ENCODE data around the gene SLC9A2.

Gene SLC9A2, protein sequence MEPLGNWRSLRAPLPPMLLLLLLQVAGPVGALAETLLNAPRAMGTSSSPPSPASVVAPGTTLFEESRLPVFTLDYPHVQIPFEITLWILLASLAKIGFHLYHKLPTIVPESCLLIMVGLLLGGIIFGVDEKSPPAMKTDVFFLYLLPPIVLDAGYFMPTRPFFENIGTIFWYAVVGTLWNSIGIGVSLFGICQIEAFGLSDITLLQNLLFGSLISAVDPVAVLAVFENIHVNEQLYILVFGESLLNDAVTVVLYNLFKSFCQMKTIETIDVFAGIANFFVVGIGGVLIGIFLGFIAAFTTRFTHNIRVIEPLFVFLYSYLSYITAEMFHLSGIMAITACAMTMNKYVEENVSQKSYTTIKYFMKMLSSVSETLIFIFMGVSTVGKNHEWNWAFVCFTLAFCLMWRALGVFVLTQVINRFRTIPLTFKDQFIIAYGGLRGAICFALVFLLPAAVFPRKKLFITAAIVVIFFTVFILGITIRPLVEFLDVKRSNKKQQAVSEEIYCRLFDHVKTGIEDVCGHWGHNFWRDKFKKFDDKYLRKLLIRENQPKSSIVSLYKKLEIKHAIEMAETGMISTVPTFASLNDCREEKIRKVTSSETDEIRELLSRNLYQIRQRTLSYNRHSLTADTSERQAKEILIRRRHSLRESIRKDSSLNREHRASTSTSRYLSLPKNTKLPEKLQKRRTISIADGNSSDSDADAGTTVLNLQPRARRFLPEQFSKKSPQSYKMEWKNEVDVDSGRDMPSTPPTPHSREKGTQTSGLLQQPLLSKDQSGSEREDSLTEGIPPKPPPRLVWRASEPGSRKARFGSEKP

DNA sequence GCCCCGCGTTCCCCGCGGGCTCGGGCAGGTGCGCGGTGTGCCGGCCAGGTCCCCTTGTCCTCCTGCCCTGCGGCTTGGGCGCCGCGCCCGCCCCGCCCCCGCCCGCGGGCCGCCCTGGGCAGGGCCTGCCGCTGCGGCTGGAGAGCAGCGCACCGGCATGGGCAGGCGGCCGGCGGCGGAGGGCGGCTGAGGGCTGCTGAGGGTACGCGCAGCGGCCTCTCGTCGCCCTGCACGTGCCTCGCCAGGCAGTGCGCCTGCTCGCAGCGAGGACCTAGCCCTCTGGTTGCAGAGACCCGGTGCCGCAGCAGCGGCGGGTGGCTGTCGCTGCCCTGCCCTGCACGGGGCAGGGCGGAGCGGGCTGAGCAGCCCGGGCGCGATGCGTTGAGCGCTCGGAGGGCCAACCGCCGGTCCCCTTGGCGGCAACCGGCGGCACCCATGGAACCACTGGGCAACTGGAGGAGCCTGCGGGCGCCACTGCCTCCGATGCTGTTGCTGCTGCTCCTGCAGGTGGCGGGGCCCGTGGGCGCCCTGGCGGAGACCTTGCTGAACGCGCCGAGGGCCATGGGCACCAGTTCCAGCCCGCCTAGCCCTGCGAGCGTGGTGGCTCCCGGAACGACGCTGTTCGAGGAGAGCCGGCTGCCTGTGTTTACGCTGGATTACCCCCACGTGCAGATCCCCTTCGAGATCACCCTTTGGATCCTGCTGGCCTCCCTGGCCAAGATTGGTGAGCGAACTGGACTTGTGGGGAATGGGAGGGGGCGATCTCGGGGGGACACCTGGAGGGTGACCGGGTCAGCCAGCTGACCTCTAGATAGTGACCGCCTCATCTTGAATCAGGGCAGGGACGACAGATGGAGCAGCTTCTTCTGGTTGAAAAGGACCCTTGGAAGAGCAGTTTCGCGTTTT lies at the start of gene SLC9A2:
TSS of gene SLC9A2 (plus strand) at position 140 of the 906 bp plus-strand sequence. CDS start at position 436, 296 bp downstream.
- TF ChIP-seq, protein P1, sequence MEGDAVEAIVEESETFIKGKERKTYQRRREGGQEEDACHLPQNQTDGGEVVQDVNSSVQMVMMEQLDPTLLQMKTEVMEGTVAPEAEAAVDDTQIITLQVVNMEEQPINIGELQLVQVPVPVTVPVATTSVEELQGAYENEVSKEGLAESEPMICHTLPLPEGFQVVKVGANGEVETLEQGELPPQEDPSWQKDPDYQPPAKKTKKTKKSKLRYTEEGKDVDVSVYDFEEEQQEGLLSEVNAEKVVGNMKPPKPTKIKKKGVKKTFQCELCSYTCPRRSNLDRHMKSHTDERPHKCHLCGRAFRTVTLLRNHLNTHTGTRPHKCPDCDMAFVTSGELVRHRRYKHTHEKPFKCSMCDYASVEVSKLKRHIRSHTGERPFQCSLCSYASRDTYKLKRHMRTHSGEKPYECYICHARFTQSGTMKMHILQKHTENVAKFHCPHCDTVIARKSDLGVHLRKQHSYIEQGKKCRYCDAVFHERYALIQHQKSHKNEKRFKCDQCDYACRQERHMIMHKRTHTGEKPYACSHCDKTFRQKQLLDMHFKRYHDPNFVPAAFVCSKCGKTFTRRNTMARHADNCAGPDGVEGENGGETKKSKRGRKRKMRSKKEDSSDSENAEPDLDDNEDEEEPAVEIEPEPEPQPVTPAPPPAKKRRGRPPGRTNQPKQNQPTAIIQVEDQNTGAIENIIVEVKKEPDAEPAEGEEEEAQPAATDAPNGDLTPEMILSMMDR (IDR thresholded peaks at IDR 0.05; ENCODE audit: insufficient read depth, low read length, poor library complexity, severe bottlenecking) = no peak
- no peaks in the 10 kb centered on the region for H3K36me3 ChIP-seq (ENCODE audit: control insufficient read depth, insufficient read depth, low read length)
- peak within 1 kb of the TSS; percentile 40 for H3K4me3 ChIP-seq (replicated peaks; ENCODE audit: low read depth, low read length)
- DNase-seq (ENCODE audit: extremely low read depth, insufficient read length) = no peak
- peaks cover 2% of the 10 kb centered on the region for H3K27me3 ChIP-seq (replicated peaks; ENCODE audit: control insufficient read depth, insufficient read depth, low read length)

DNA sequence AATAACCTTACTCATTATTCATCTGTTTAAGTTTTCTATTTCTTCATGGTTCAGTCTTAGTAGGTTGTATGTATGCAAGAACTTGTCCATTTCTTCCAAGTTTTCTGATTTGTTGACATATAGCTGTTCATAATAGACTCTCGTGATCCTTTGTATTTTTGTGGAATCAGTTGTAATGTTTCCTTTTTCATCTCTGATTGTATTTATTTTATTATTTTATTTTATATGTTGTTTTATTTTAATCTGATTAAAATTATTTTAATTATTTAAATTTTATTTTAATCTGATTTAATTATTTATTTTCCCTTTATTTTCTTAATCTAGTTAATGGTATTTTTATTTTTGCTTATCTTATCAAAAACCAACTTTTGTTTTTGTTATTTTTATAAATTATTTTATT lies 43.5 kb upstream of the SLC9A2 start:
- H3K27me3 ChIP-seq (replicated peaks; ENCODE audit: control insufficient read depth, insufficient read depth, low read length) = no peaks in the 10 kb centered on the region
- TF ChIP-seq, protein P1 (IDR thresholded peaks at IDR 0.05; ENCODE audit: insufficient read depth, low read length, poor library complexity, severe bottlenecking) = no peak
- H3K4me3 ChIP-seq (replicated peaks; ENCODE audit: low read depth, low read length) = no peak overlapping the region
- H3K36me3 ChIP-seq (ENCODE audit: control insufficient read depth, insufficient read depth, low read length) = no peaks in the 10 kb centered on the region
- DNase-seq (ENCODE audit: extremely low read depth, insufficient read length) = no peak

DNA sequence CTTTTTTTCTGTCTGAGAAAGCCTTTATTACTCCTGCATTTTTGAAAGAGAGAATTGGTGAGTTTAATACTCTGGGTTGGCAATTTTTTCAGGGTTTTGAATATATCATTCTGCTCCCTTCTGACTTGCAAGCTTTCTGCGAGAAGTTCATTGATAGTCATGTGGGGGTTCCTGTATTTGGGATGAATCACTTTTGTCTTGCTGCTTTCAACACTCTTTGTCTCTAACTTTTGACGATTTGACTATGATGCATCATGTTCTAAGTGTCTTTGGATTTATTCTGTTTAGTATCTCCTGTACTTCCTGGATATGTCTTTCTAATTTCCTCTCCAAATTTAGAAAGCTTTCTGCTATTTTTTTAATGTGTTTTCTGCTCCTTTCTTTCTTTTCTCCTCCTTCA lies 41.0 kb upstream of the SLC9A2 start:
- no peak overlapping the region for H3K4me3 ChIP-seq (replicated peaks; ENCODE audit: low read depth, low read length)
- no peak for DNase-seq (ENCODE audit: extremely low read depth, insufficient read length)
- TF ChIP-seq, protein P1 (IDR thresholded peaks at IDR 0.05; ENCODE audit: insufficient read depth, low read length, poor library complexity, severe bottlenecking) = no peak
- no peaks in the 10 kb centered on the region for H3K27me3 ChIP-seq (replicated peaks; ENCODE audit: control insufficient read depth, insufficient read depth, low read length)
- no peaks in the 10 kb centered on the region for H3K36me3 ChIP-seq (ENCODE audit: control insufficient read depth, insufficient read depth, low read length)

DNA sequence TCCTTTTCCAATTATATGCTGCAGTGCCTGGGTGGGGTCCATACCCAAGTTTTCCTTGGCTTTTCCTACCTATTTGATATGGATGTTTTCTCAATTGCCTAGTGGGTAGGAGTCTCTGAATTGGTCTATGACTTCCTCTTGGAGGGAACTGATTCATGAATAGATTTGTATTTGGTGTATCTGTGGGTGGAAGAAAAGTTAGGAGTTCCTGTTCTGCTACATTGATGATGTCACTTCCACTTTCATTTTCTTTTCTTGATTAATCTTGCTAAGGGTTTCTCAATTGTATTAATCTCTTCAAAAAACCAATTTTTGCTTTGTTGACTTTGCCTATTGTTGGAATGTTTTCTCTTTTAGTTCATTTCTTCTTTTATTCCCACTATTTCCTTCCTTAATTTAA lies 37.4 kb upstream of the SLC9A2 start:
- no peak overlapping the region for H3K4me3 ChIP-seq (replicated peaks; ENCODE audit: low read depth, low read length)
- DNase-seq (ENCODE audit: extremely low read depth, insufficient read length) = no peak
- TF ChIP-seq, protein P1 (IDR thresholded peaks at IDR 0.05; ENCODE audit: insufficient read depth, low read length, poor library complexity, severe bottlenecking) = no peak
- H3K36me3 ChIP-seq (ENCODE audit: control insufficient read depth, insufficient read depth, low read length) = no peaks in the 10 kb centered on the region
- H3K27me3 ChIP-seq (replicated peaks; ENCODE audit: control insufficient read depth, insufficient read depth, low read length) = no peaks in the 10 kb centered on the region; the same call in 1 of the 2 replicates

DNA sequence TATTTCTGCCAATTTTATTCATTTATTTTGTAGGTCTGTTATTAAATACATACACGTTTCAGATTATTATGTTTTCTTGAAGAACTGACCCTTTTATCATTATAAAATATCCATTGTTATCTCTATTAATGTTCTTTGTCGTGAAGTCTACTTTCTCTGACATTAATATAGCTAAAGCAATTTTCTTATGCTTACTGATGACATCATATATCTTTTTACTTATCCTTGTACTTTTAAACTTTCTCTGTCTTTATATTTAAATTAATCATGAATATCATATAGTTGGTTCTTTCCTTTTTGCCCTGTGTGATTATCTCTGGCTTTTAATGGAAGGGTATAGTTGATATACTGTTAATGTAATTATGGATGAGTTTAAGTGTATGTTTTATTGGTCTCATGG lies 36.5 kb upstream of the SLC9A2 start:
- no peak for DNase-seq (ENCODE audit: extremely low read depth, insufficient read length)
- H3K4me3 ChIP-seq (replicated peaks; ENCODE audit: low read depth, low read length) = no peak overlapping the region
- TF ChIP-seq, protein P1 (IDR thresholded peaks at IDR 0.05; ENCODE audit: insufficient read depth, low read length, poor library complexity, severe bottlenecking) = no peak
- H3K36me3 ChIP-seq (ENCODE audit: control insufficient read depth, insufficient read depth, low read length) = no peaks in the 10 kb centered on the region
- no peaks in the 10 kb centered on the region; the same call in 1 of the 2 replicates for H3K27me3 ChIP-seq (replicated peaks; ENCODE audit: control insufficient read depth, insufficient read depth, low read length)

Data from GM06990 (cell line).